GM19455 (cell line): ENCODE measurements around the gene CREB3.

Source experiments
- ATAC-seq: cut with Tn5 transposase; IDR thresholded peaks from one replicate; pipeline ENCODE4 v1.9.1; 2021; ENCODE audit not compliant: unreplicated experiment

The CREB3 gene

DNA sequence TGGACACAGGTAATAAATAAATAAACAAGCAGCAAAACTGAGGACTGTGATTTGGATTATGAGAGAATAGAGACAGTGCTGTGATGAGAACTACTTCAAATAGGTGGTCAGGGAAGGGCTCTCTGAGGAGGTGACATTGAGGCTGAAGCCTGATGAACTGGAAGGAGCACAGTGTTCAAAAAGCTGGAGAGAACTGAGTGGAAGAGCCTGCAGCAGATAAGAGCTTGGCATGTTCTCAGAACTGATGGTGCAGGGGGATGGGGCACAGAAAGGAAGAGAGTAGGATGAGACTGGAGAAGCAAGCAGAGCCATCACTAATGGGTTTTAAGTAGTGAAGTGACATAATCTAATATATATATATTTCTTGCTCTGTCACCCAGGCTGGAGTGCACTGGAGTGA is 31.5 kb upstream of the CREB3 start:
- no peak for ATAC-seq

DNA sequence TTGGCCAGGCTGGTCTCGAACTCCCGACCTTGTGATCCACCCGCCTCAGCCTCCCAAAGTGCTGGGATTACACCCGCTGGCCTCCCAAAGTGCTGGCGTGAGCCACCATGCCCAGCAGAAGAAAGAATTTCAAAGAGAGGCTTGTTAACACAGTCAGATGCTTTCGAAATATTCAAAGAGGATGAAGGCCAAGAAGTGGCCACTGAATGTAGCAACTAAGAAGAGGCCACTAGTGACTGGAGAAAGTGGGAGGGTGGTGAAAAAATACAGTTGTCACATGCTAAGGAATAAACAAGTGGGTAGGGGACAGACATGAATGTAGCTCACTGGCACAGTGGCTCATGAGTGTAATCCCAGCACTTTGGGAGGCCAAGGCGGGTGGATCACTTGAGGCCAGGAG is 29.8 kb upstream of the CREB3 start:
- ATAC-seq: no peak

DNA sequence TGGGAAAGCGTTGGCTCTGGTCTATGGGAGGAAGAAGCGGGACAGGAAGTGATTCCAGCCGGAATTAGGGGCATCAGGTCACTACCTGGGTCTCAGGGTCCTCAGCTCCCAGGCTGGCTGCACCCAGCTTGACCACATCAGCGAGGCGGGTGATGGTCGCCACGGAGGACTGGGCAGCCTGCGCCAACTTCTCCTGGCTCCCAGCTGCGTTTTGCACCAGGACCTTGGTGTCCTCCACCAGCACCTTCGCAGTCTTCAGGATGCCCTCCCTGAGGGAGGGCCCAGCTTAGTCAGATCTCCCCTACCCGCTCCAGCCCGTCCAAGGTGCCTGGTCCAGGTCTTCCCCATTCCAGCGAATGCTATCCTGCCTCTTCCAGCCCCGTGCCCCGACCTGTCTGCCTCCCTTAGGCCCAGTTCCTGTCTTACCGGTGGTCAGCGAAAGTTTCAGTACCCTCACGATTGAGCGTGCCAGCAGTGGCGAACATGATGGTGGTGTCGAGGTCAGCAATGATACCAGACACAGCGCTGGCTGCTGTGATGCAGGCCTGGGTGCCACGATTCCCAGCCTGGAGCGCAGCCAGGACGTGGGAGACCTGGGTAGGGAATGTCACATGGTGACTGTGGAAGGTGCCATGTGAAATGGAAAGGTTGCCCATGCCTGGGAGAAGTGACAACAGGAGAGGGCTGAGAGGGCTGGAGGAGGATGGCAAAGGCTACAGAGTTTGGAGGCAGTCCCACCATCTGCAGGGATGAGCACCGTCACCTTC is 28.4 kb upstream of the CREB3 start:
- ATAC-seq: no peak

DNA sequence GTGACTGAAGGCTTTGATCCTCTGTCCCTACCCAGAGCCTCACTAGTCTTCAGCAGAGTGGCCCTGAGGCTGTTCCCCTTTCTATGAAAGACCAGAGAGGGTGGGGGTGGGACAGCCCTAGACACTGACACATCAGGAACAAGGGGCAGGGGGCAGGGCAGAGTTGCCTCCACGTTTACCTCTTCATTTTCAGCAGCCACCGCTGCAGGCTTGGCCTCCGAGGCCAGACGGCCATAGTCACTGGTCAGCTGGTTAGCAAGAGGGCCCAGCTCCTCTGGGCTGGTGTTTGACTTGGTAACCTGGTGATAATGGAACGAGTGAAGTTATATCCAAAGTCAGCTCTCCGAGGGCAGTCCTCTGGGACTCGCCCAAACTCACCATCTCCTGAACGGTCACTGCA is 27.1 kb upstream of the CREB3 start:
- ATAC-seq: no peak

DNA sequence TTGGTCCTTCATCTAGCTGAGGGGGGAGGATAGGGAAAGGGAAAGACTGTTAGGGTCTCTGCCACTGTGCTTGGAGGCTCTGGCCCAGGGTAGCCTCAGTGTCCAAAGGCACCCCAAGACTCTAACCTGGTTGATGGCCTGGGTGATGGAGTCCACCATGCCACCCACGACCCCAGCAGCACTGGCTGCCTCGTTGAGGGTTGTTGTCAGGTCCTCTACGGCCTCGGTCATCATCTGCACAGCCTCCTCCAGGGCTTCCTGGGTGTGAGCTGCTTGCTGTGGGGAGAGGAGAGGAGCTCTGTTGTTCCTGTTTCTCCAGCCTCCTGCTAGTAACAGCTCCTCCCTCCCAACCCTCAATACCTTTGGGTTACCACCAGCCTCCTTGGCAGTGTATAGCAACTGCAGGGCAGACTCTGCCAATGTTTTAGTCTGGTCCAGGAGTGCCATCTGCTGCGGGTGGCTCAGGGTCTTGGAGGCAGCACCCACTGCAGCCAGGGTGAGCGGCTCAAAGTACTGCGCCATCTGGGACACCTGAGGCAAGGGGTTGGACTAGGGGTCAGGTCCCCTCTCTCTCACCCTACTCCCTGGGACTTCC is 26.5 kb upstream of the CREB3 start:
- ATAC-seq: no peak

DNA sequence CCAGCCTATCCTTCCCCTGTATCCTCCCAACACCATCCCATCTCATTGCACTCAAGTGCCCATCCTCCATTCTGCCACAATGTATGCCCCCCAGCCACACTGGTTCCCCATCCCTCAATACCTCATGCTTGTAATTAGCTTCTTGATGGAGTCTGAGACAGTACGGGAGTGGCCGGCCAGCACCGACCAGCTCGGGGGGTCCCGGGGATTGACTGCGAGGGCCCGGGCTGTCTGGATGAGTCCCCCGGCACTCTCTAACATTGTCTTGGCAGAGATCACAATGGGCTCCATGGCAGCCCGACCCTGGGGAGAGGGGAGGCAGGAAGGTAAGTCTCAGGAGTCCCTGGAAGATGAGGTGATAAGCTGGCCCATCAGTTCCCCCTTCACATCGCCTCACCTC is 25.5 kb upstream of the CREB3 start:
- no peak for ATAC-seq

DNA sequence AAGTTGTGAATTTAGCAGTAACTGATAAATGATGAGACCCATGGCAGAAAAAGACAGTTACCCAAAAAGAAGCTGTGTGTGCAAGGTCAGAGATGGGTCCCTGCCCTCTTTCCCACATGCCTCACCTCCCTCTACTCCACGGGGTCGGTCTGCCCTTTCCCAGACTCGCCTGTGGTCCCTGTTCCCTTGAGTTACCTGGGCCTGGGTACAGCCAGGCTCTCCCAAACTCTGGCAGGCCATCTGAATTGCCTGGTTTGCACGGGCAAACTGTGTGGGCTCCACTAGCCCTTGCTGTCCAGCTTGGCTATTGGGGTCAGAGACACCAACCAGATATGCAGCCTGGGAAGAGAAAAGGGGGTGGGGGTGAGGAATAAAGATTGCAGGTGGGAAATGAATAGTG is 24.3 kb upstream of the CREB3 start:
- no peak for ATAC-seq

DNA sequence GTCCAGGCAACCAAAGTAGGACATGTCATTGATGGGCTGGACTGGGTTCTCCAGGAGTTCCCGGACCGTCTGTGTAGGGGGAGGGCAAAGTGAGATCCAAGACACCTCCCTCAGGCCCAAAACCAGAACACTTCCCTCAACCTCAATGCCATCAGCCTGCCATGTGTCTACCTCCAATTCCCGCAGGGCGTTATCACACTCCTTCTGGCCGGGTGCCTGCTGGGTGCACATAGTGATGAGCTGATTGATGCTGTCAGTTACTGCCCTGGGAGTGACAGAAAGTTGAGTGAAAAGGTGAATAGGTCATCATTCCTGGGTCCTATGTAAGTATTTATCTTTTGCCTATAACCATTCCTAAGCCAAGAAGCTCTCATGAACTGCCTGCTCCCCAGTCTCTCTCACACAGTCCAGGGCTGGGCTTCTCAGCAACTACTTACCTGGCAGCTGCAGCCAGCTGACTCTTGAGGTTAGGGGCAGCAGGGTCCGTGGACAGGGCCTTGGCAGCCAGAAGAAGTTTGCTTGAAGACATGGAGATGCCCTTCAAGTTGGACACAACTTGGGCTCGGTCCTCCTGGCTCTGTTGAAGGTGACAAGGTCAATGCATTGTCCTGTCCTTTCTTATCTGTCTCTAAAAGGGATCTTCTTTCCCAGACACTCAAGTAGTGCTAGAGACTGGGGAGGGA is 21.5 kb upstream of the CREB3 start:
- ATAC-seq: no peak

DNA sequence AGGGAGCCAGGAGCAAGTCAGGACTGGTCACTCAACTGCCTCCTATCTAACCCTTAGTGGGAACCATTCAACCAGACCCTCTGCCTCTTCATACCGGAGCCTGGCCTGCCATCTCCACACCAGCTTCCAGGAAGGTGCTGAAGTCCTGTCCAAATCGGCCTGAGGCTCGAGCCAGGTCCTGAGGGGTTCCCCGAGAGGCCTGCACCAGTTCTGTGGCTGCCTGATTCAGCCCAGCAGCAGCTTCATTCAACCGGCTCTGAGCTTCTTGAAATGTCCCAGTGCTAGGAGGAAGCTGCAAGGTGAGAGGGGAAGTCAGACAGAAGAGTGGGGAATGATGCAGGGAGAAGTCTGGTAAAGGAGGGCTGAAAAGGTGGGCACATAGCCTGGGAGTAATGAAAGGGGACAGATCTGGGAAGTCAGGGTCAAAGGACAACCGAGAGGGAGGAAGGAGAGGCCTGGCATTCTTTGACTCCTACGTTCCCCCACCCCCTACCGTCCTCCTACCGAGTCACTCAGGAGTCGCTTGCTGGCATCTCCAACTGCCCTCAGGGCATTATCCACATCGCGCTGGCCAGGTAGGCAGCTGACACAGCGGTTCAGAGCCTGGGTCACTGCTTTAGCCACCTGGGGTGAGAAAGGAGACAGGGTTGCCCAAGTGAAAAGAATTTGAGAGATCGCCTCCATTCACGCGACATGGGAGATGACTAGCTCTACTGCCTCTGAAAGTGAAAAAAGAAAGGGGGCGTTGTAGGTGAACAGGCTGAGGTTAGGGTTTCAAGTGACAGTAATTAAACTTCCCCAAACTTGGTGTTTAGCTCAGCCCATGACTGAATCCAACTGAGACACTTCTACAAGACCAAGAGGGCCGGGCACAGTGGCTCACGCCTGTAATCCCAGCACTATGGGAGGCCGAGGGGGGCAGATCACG is 20.7 kb upstream of the CREB3 start:
- no peak for ATAC-seq

DNA sequence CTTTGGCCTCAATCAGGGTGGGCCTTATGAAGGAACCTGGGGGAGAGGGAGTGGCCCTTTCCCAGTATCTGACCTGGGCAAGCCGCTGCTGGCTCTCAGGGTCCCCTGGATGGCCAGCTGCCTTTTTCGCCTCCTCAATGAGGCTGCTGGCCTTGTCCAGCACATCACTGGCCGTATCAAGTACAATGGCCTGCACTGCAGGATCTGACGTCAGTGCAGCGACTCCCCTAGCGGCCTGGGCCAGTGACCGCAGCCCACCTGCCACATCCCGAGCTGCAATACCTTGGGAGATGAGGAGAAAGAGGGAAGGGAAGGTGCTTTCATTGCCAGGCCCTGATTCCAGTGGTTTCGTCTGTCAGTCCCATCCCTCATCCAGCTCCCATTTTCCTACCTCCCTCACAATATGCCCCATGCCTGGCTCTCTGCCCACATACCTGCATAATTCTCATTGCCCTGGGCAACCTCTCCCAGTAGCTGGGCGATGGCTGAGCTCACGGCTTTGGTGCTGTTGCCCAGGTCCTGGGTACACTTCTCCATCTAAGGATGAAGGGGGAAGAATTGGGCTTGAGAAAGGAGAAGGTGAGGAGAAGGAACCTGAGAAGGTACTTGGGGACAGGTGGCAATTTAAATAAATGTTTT is 19.6 kb upstream of the CREB3 start:
- no peak for ATAC-seq

DNA sequence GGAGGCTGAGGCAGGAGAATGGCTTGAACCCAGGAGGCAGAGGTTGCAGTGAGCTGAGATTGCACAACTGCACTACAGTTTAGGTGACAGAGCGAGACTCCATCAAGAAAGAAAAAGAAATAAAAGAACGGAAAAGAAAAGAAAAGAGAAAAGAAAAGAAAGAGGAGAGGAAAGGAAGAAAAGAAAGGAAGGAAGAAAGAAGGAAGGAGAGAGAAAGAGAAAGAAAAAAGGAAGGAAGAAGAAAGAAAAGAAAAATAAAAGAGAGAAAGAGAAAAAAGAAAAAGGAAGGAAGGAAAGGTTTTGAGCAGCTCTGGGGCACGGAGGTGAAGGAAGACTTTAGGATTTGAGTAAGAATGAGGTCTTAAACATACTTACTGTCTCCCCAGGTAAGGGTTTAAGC is 18.9 kb upstream of the CREB3 start:
- ATAC-seq: no peak

DNA sequence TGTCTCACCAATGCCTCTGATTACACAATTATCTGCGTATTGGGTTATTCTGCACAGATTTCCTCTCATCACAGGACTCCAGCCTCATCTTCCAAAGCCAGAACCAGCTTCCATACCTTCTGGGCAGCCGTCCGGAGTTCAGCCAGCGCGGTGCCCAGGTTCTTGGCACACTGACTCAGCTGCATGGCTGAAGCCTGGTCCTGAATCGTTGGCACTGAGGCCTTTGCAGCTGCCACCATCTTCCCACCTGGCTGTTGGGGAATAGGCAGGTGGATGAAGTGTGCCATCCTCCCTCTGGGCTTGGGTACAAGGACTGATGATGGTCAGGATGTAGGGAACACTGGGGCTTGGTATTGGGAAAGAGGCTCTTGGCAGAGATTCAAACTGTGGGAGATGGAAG is 18.3 kb upstream of the CREB3 start:
- no peak for ATAC-seq

DNA sequence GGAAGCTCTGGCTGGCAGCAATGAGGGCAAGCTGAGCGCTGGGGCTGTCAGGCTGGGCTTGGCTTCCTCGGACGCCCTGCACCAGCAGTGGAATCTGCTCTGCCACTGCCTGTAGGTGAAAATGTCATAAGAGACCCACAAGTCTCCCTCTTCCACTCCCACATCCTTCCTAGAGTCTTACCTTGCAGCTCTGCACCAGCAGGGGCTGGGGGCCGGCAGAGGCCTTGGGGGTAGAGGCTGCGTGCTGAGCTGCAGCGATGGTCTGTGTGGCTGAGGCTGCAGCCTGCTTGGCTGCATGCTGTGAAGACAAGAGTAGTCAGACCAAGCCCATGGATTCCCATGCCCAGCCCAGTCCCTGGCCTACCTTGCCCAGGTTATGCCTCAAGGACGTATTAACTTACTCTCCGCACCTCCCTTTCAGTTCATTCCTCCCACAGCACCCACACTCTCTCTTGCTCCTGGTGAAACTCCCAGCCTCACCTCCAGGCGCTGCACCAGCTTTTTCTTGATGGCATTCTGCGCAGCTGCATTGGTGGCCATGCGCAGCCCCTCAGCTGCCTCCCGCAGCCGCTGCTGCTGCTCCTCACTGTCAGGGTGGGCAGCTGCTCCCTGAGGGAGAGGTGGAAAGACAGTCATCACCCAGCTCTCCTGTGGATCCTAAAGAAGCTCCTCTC is 17.8 kb upstream of the CREB3 start:
- ATAC-seq: no peak

DNA sequence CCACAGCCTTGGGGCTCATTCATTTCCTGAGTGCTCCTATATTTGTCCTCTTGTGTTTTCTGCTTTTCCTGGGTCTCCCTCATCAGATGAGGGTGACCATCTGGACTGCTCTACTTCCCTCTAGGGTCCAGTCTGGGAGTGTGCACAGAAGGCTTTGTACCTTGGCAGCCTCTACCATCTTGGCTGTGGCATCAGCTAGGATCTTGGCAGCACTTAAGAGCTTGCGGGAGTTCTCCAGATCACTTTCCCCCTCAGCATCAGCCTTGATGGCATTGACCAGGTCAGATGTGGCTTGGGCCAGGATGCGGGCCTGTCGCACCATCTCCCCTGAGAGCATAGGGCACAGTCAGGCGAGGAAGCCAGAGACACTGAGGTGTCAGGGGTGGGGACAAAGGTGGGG is 16.2 kb upstream of the CREB3 start:
- ATAC-seq: no peak

DNA sequence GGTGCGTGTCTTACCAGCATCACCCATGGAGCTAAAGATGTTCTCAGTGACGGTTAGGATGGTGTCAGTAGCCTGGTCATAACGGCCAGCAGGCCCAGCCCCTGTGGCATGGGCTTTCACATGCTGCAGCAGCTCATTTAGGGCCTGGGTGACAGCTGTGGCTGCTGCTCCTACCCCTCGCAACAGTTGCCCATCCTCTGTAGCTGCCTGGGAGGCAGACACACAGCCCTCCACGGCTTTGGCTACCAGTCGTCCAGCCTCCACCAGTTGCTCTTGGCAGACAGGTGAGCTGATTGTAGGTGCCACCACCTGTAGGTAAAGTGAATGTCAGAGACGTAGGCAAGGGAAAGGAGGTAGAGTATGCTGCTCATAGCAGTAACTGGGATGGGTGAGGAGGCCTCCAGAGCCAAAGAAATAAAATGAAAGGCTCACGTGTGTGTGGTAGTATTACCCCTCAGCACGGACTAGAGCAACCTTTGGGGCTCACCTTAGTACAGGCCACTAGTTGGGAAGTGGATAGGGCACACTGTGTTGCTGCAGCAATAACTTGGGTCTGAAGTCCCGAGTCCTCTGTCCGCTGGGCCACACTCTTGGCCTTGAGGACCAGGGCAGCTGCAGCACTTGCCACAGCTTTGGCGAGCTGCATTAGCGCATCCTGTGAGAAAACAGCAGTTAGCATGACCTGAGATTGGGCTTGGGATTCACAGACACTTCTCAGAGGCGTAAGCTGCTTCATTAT is 15.2 kb upstream of the CREB3 start:
- no peak for ATAC-seq

DNA sequence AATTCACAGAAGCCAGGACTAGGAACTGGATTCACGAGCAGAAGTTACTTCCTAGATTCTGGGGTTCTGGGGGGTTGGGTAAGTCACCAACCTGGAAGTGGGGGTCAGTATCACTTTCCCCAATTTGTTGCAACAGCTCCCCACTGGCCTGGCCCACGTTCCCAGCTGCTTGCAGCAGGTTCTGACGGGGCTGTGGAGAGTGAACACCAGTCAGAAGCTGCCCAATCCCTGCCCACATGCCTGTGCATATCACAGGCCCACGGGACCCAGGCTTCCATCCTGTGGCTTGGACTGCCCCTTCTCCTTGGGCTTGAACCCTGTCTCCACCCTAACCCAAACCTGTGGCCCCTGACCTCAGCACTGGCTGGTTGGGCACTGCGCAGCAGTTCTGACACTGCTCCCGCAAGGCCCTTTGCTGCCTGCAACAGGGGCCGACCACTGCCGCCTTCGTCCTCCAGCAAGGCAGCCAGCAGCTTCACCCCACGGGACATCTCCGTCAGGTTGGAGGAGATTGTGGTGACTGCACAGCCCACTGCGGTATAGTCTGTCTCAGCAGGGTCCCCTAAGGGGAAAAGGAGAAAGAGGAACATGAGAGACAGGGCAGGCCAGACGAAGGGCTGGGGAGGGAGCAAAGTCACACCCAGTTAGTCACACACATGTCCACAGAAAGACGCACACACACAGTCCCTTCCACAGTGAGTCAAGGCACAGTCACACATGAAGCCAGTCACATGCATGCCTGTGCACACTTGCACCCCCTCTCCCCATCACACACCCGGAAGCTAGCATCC is 13.6 kb upstream of the CREB3 start:
- no peak for ATAC-seq

DNA sequence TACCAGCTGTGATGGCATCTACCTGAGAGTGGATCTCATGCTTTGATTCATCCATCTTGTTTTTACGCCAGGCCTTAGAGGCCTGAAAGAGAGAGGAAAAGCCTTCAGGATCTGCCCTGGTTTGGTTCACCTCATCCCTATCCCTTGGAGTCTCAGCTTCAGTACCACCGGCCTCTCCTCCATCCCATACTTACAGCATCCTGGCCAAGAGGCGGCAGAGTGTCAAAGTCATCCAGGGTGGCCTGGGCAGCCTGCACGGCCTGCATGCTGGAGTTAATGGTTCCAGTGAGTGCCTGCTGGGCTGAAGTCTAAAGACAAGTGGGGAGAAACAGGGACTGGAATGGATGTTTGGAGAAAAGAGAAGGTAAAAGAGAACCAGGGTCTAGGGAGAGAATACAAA is 12.9 kb upstream of the CREB3 start:
- ATAC-seq: no peak

DNA sequence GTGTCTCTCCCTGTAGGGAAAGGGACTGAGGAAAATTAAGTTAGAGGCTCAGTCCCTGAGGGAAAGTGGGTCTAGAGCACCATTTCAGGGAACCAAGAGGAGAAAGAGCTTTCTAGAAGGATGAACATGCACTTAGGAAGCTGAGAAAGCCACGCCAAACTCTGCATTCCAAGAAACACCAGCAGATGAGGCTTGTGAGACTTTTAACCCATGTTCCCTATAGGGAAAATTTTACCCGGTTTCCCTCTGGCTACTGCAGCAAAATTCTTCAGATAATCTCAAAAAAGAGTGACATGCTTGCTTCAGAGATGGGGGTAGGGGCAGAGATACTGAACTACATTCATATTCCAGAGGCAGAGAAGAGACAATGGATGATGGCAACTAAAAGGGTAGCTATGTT is 9.0 kb upstream of the CREB3 start:
- ATAC-seq: no peak

DNA sequence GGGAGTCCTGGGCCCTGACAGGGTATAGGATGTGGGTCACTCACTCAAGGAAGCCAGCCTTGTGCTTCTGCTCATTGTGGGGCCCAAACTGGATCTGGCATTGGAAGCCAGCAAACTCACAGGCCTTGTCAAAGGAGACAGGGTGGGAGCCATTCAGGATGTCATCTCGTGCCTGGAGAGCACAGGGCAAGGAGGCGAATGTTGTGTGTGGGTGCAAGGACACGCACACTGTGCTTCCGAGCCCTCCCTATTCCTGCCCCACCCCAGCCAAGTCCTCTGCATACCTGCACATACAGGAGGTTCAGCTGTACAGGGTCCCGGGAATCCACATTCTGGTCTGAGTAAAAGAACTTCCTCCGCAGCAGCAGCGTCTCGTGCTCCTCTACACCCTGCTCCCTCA is 8.6 kb upstream of the CREB3 start:
- ATAC-seq: no peak
